Measurements from ENCODE around the gene PRRX1. TPM values are rescaled to one million over a fixed set of nuclear protein-coding genes. Genes with fewer than 3 reads are reported as not detected.
A peak's percentile ranks its signal among the peaks of the same experiment; 100 is the strongest.

PRRX1 gene
- 1 to 10 TPM; 2.1 to 4.4 (median 3.9) TPM for total RNA-seq
- long read RNA-seq, donor 1, full-length matches to known transcripts, result 2 of 3 reads
- long read RNA-seq, donor 1, partial matches to known transcripts, result 0 of 3 reads
- long read RNA-seq, donor 1, other reads (novel, unspliced or antisense), result 1 of 3 reads
- long read RNA-seq, donor 2, partial matches to known transcripts, result 0 of 5 reads
- long read RNA-seq, donor 2, other reads (novel, unspliced or antisense), result 4 of 5 reads

DNA sequence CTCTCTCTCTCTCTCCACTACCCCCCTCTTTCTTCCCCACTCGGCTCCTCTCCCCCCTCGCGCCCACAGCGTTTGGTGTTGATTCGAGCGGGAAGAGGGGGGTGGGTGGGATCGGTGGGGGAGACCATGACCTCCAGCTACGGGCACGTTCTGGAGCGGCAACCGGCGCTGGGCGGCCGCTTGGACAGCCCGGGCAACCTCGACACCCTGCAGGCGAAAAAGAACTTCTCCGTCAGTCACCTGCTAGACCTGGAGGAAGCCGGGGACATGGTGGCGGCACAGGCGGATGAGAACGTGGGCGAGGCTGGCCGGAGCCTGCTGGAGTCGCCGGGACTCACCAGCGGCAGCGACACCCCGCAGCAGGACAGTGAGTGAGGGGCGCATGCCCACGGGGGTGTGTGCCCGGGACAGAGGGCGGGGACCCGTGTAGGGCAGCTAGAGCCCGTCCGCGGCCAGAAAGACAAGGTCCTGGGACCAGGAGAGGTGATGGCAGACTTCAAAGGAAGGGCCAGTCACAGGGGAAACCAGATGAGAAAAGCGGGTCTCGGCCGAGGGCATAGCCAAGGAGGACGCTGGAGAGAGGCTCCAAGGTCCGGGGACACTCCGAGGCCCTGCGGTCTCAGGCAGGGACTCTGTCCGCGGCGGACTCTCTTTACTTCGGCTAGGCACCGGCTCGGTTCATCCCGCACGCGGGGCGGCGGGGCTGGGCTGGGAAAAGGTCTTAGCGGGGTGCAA is at the start of gene PRRX1:
TSS of gene PRRX1 (plus strand) at position 39 of the 735 bp plus-strand sequence. CDS start at position 127, 88 bp downstream.
- Histone ChIP-seq H3K4me1 (ENCODE audit: low read depth) (peaks cover 16% of the 10 kb centered on the region), H3K36me3 (ENCODE audit: low read depth) (no peaks in the 10 kb centered on the region), H3K4me3 (no peak within 1 kb of the TSS), H3K9me3 (no peaks in the 10 kb centered on the region)
- no peak for TF ChIP-seq CTCF (IDR thresholded peaks at IDR 0.05)
- ATAC-seq (peak; percentile 53), DNase-seq (peak in 2 of 3 donors; percentile 30 to 44)
- intact Hi-C loops (cut with DNase I, micrococcal nuclease), result no loop called here

DNA sequence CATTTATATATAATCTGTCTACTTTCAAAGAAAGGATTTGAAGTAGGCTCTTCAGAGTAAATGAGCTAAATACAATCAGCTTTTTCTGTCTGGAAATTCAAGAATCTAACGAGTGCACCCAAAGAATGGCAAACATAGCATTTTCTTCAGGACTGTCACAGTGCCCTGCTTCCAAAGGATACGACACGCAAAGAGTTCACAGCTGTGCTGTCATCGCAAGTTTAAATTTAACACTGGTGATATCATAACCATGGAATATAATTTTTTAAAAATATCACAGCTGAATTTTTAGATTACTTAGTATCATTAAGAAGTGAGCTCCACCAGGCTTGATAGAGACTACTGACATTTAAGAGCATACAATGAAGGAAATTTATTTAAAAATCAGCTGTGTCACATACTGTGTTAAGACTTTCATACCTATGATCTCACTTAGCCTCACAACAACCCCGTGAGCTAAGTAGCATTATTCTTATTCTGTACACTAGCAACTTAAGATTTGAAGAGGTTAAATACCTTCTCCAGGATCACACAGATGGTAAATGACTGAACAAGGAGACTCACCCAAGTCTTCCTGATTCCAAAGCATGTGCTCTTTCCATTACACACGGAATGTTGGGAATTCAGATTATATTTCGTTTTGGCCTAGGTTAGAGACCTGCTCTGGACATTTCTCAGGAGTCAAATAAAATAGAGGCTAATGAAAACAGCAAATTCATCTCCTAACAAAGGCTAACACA is 46.2 kb upstream of the PRRX1 start:
- TF ChIP-seq CTCF (IDR thresholded peaks at IDR 0.05), result no peak
- Histone ChIP-seq H3K4me1 (ENCODE audit: low read depth) (no peaks in the 10 kb centered on the region), H3K9me3 (no peaks in the 10 kb centered on the region), H3K36me3 (ENCODE audit: low read depth) (no peaks in the 10 kb centered on the region), H3K4me3 (no peak overlapping the region)
- intact Hi-C loops (cut with DNase I, micrococcal nuclease), result no loop called here
- ATAC-seq (no peak), DNase-seq (no peak)

GRCh38 chr1:170618421-170618820 is 45.5 kb upstream of the PRRX1 start:
- no peak for TF ChIP-seq CTCF (IDR thresholded peaks at IDR 0.05)
- ATAC-seq, result no peak
- intact Hi-C loops (cut with DNase I, micrococcal nuclease), result no loop called here

DNA sequence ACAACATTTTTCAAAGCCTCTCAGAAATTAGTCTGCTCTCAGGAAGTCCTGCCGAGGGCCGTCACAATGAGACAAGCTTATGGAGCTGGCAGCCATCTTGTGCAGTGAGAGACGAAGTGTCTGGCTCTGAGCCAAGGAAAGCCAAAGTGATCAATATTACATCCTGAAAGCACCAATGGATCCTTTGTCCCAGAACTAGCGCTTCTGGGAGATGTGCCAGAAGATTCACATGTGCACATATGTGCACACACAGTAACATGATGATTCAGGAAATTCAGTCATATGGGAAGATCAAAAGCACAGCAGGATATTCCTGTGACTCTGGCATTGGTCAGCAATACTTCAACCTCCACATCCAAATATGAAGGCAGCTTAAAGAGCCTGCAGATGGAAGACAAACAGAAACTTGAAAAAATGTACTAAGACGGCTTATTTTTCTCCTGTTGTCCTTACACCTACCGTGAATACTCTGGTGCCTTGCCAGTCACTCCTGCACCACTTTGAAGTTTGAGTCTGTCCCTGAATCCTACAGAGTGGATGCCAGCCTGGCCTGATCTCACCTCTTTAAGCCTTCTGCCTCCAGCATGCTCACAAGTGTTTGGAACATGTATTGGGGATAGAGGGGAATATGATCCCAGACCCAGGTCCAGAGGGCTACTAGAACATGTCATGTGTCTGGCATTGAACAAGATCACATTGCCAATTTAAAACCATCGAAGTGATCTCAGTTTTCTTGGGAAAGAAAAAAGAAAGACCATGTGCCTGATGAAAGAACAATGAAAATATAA is 44.5 kb upstream of the PRRX1 start:
- Histone ChIP-seq H3K36me3 (ENCODE audit: low read depth) (no peaks in the 10 kb centered on the region), H3K9me3 (no peaks in the 10 kb centered on the region), H3K4me3 (no peak overlapping the region), H3K4me1 (ENCODE audit: low read depth) (no peaks in the 10 kb centered on the region)
- ATAC-seq (no peak), DNase-seq (no peak)
- intact Hi-C loops (cut with DNase I, micrococcal nuclease), result no loop called here
- TF ChIP-seq CTCF (IDR thresholded peaks at IDR 0.05), result no peak

More at GRCh38 chr1:170618421-170618820, 45.5 kb upstream of the PRRX1 start:
- Histone ChIP-seq H3K4me3 (no peak overlapping the region), H3K9me3 (no peaks in the 10 kb centered on the region), H3K4me1 (ENCODE audit: low read depth) (no peaks in the 10 kb centered on the region), H3K36me3 (ENCODE audit: low read depth) (no peaks in the 10 kb centered on the region)
- no peak for DNase-seq

- no peaks in the 10 kb centered on the region for H3K4me1 ChIP-seq (ENCODE audit: low read depth)
- no peak for TF ChIP-seq CTCF (IDR thresholded peaks at IDR 0.05)
- DNase-seq (no peak), ATAC-seq (no peak)
- intact Hi-C loops (cut with DNase I, micrococcal nuclease), result no loop called here
- no peaks in the 10 kb centered on the region for H3K9me3 ChIP-seq
- no peak overlapping the region for H3K4me3 ChIP-seq
- H3K36me3 ChIP-seq (ENCODE audit: low read depth), result no peaks in the 10 kb centered on the region
Observed at GRCh38 chr1:170620164-170620563, 43.8 kb upstream of the PRRX1 start.

Data from mucosa of descending colon (tissue), 3 donors.